Glomerular visceral epithelial cell (primary cell): Measurements from ENCODE around the gene OLFM4.

Experiments used
- DNase-seq: peaks from one replicate; pipeline ENCODE4 v3.0.0-alpha.2; 2016; ENCODE audit errors: extremely low spot score

Gene OLFM4

GRCh38 chr13:53014495-53015443 is 13.8 kb upstream of the OLFM4 start:
- no peak for DNase-seq

- DNase-seq, result no peak
Measured at GRCh38 chr13:53015971-53016370, 12.6 kb upstream of the OLFM4 start.

- no peak for DNase-seq
Measured at GRCh38 chr13:53017433-53017970, 11.1 kb upstream of the OLFM4 start.

- DNase-seq, result no peak
Measured at GRCh38 chr13:53018690-53019647, 9.6 kb upstream of the OLFM4 start.

GRCh38 chr13:53020764-53021335 is 7.8 kb upstream of the OLFM4 start:
- DNase-seq, result no peak

GRCh38 chr13:53023246-53023645 is 5.4 kb upstream of the OLFM4 start:
- DNase-seq, result no peak

GRCh38 chr13:53028063-53028462 is 550 bp upstream of the OLFM4 start:
- DNase-seq, result no peak

GRCh38 chr13:53032849-53033248 is 4.2 kb downstream of the OLFM4 start:
- no peak for DNase-seq

GRCh38 chr13:53038993-53039392 is 10.4 kb downstream of the OLFM4 start:
- DNase-seq, result no peak

- DNase-seq, result no peak
Measured at GRCh38 chr13:53041968-53042516, 13.4 kb downstream of the OLFM4 start.

GRCh38 chr13:53042877-53043276 is 14.3 kb downstream of the OLFM4 start:
- DNase-seq, result no peak

- DNase-seq, result no peak
Measured at GRCh38 chr13:53043398-53043797, 14.8 kb downstream of the OLFM4 start.

GRCh38 chr13:53045189-53045588 is 16.6 kb downstream of the OLFM4 start:
- DNase-seq, result no peak

- no peak for DNase-seq
Measured at GRCh38 chr13:53048880-53049279, 20.3 kb downstream of the OLFM4 start.

- no peak for DNase-seq
Measured at GRCh38 chr13:53050151-53050550, 21.5 kb downstream of the OLFM4 start.

- no peak for DNase-seq
Measured at GRCh38 chr13:53052675-53053074, 24.1 kb downstream of the OLFM4 start.

GRCh38 chr13:53054569-53054968 is 26.0 kb downstream of the OLFM4 start:
- DNase-seq, result no peak

GRCh38 chr13:53058065-53058679 is 29.6 kb downstream of the OLFM4 start:
- DNase-seq, result no peak

- no peak for DNase-seq
Measured at GRCh38 chr13:53060840-53061490, 32.4 kb downstream of the OLFM4 start.

- DNase-seq, result no peak
Measured at GRCh38 chr13:53064731-53065130, 36.1 kb downstream of the OLFM4 start.

- no peak for DNase-seq
Measured at GRCh38 chr13:53066411-53066810, 37.8 kb downstream of the OLFM4 start.
